HG03066 (cell line): ENCODE measurements around the gene CCDC102B.
"Not testable (repeated sequence)": the region's sequence is repeated elsewhere in the genome, so short reads cannot be mapped to it uniquely, and the experiment has no call there.

Source experiments
- ATAC-seq: cut with Tn5 transposase; IDR thresholded peaks from one replicate; pipeline ENCODE4 v1.9.1; 2021; ENCODE audit warnings: low read depth; ENCODE audit not compliant: unreplicated experiment

CCDC102B gene

DNA sequence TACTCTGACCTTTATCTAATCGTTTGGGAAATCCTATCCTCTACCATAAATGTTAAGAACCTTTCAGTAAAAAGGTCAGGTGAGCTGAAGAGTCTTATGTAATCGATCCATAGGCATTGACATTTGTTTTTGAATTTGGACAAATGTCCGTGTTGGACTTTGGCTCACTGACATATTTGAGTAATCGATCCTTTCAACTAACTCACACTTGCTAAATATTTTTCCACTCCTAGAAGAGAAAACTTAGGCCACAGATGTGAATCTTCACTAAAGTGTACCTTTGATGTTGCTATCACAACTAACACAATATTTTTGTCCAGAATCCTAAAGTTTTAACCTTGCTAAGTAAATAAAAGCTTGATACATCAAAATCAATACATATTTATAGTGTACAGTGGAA lies 89.5 kb downstream of the CCDC102B start:
- no peak for ATAC-seq

DNA sequence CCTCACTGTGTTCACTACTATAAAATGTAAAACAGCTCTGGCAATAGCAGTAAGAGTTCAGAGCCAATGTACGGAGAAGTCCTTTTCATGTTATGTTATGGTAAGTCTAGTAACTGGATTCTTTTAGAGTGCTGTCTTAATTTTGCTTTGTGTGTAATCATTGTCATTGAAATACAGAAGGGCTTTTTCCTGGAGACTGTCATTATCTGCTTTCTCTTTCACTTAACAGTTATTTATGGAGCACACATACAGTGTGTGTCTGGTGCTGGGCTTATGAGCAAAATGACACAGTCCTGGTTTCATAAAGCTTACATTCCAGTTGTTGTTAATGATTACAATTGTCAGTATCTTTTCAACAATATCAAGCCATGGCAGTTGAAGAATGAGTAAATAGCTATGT lies 95.5 kb downstream of the CCDC102B start:
- no peak for ATAC-seq

DNA sequence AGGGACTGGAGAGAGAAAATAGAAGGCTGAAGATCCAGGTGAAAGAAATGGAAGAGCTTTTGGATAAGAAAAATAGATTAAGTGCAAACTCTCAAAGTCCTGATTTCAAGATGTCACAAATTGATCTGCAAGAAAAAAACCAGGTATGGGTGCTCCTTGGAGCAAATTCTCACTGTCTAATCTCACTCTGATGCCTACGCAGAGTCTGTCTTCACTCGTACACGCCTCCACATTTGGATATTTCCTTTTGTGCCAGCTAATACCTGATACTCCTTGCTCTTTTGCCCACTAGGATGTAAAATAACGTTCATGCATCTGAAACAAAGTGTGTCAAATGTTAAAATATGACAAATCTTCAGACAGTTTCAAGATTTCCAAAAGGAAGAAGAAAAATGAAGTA lies 99.4 kb downstream of the CCDC102B start:
- no peak for ATAC-seq

DNA sequence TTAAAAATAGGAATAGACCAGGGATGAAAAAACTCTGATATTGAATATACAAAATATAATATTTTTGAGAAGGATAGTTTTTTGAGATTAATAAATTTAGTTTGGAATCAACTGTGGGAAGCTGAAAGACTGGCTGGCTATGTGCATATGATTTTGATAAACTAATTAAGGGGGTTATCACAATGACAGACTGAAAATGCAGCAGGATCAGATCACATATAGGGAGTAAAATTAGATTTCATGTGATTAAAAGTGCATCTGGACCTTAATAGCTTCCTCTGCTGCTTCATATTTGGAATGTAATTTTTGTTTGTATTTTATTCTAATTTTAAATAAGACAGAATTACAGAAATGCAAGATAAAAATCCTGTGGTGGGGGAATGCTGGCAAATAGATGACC lies 111.7 kb downstream of the CCDC102B start:
- ATAC-seq: no peak

DNA sequence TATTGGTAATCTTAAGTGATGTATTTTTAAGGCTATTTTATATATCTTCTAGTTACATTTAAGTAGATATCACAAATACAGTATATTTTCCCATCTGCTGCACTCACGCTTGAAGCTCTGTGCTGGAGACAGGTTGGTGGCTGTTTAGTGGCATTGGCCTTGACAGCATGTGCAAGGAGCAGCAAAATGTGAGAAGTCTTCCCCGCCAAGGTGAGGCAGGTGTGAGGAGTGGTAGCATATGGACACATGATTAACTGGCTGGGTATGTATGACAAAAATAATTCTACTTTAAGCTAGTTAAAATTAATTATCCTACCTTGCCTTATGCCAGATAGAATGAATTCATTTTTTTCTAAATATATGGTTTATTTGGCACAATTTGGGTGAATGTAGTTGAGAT lies 117.2 kb downstream of the CCDC102B start:
- ATAC-seq: no peak

DNA sequence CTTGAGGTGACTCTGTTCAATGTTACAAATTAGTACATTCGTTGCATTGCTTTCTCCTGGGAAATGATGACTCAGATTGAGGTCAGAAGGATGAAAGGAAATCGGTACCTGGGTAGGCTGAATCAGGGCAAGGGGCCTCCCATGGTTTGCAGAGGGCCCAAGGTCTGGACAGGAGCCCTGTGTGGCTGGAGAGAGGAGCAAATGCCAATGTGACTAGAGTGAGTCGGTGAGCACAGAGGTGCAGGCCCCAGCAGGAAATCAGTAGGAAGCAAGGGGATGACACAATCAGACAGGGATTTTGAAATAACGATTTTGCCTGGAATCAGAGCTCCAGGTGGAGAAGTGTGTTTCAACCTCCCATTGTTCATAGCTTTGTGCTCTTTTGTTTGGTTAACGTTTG lies 118.9 kb downstream of the CCDC102B start:
- no peak for ATAC-seq

DNA sequence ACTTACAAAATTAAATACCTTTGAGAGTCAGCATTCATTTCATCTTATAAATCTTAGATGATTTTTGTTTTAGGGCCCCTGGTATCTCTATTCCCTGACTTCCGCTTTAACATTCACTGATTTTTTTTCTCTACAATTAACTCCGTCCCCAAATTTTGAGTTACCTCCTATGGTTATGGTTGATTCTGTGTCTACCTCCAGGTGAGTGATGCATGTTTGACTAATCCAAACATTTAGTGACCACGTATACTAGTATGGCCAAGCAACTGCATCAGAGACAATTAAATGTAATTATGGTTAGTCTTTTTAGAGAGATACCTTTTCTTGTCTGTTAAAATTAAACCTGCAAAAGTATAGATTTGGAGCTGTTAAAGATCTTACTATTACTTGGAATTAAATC lies 120.3 kb downstream of the CCDC102B start:
- ATAC-seq: no peak

DNA sequence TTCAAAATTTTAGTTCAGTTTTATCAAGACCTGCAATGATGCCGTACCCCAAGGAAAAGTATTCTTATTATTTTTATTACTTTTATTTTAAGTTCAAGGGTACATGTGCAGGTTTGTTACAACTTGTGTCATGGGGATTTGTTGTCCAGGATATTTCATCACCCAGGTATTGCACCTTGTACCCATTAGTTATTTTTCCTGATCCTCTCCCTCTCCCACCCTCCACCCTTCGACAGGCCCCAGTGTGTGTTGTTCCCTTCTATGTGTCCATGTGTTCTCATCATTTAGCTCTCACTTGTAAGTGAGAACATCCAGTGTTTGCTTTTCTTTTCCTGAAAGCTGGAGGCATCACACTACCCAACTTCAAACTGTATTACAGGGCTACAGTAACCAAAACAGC lies 122.0 kb downstream of the CCDC102B start:
- no peak for ATAC-seq

DNA sequence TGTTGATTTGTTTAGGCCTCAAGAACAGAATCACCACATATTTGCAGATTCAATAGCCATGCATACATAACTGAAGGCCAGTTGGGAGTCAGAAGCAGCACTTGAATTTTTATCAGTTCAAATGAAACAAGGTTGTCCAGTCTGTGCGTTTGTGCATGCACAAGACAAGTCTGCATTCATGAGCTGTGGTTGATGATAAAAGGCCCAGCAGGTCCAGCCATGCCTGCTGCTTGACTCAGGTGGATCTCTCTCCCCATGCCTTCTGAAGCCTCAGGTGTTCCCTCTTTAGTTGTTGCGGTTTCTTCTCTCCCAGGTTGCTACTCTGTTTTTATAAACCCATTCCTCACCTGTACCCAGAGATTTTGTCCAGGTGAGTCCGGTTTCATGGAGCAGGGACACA lies 124.5 kb downstream of the CCDC102B start:
- ATAC-seq: no peak

DNA sequence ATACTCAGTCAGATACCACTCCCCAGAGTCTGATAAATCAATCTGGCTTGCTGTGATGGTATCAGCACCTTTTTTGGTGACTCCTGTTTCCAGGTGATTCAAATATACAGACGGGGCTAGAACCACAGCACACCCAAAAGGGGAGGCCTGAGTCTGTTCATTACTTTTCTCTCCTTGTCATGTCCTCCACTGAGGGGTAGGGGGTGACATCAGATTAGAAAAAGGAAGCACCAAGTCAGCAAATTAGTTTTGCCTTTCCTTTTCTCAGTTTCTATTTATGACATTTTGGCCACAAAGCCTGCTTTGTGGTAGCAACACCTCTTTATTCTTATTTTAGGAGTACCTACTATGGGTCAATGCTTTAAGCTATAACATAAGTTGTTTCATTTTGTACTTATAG lies 127.4 kb downstream of the CCDC102B start:
- ATAC-seq: peak; percentile 82

DNA sequence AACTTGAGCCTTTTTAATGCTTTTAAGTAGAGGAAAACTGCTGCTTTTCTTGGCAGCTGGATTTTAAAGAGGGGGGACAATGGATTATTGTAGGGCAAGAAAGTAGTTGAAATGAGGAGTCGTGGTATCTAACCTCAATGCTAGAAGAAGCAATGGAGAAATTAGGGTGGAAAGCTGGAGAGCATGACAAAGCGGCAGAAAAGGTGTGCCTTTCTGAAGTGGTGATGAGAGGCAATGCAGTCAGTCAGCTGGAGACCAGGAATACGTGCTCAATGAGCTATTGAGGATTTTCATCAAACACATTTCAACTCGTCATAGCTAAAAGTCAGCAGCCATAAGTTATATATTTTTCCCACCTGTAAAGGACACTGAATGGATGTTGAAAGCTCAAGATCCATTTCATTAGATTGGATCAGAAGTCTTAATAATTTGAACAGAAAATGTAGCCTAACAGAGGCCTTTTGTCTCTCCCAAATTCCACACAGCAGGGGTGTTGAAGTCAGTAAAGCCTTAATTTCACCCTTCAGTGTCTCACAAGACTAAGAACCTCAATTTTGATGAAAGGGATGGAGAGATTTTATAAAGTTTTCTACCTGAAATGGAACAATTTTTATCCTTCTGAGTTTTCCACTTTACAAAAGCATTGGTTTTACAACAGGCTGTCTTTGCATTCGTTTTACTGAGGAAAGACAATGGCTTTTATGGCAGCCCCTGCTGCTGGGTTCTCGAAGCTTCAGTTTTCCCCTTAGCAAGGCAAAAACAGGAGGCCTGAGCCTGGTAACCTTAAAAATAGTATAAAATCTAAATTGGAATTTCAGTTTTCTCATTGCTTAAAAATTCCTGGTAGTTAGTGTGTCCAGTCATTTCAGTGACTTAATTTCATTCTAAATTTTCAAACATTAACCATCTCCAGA lies 131.1 kb downstream of the CCDC102B start:
- ATAC-seq: no peak

DNA sequence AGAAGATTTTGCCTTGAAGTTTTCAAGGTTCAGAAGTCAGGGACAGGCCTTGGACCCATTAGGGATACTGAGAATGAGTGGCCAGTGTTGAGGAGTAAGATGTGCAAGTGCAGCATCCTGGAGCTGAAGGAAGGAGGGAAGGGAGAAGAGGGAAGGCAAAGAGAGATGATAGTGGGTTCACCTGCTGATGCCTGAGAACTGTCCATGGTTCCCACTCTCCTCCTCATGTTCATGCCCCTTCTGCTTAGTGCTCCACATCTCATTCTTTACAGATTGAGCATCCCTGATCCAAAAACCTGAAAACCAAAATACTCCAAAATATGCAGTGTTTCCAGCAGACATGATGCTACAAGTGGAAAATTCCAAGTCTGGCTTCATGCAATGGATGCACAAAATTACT lies 137.8 kb downstream of the CCDC102B start:
- no peak for ATAC-seq

DNA sequence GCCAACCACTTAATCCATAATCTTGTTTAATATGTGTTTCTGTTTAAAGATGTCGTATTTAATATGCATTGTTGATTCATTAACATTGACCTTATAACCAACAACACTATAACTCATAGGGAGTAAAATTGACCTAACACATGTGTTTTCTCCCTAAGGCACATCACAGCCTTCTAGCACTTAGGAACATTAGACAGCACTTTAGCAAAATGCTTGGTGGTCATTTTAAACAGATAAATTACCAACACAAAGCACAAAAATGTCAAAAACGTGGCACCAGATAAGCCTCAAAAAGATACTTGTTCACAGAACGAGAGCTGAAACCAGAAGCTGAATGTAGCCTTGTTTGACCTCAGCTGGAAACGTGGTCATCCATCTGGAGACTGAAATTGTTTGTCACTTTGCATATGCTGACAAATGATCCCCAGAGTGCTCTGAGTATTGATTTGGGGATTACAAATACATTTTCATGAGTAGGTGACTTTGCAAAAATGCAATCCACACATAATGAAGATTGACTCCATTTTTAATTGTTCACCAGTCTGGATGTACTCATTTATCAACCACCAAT lies 139.2 kb downstream of the CCDC102B start:
- no peak for ATAC-seq

DNA sequence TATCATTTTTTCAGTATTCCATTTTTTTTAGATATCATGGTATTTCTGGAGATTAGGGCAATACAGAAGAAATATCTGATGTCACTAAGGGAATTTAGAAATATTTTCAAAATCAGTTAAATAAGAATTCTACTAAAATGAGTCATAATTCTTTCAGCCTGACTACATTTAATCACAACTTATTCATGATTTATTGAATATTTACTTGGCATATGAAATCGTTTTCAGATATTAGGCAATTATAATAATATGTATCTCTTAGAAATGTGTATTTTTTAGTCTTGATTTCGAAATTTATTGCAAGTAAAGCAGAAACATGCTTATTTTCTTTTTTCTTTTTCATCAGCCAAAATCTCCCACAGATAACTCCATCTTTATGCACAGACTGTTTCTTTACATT lies 142.2 kb downstream of the CCDC102B start:
- no peak for ATAC-seq

DNA sequence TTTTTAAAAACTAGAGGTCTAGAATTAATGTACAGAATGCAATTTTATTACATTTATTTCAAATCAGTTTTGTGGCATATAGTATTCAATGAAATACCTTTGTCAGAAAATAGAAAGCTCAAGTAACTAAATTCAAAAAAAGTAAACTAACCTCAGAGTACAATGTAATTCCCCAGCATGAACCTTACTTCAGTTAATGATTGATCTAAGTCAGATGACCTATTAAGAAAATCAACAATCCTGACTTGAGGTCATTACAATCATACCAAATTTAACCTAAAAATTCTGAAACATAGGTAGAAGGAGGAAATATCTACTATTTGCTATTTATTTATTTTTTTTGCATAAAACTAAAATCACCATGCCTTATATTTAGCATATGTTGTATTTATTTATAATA lies 142.9 kb downstream of the CCDC102B start:
- no peak for ATAC-seq

DNA sequence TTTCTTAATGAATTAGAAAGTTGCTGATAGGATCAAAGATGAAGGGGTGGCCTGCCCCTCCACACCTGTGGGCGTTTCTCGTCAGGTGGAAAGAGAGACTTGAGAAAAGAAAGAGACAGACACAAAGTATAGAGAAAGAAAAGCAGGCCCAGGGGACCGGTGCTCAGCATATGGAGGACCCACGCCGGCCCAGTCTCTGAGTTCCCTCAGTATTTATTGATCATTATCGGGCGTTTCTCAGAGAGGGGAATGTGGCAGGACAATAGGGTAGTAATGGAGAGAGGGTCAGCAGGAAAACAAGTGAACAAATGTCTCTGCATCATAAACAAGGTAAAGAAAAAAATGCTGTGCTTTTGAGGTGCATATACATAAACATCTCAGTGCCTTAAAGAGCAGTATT lies 144.3 kb downstream of the CCDC102B start:
- ATAC-seq: no peak

DNA sequence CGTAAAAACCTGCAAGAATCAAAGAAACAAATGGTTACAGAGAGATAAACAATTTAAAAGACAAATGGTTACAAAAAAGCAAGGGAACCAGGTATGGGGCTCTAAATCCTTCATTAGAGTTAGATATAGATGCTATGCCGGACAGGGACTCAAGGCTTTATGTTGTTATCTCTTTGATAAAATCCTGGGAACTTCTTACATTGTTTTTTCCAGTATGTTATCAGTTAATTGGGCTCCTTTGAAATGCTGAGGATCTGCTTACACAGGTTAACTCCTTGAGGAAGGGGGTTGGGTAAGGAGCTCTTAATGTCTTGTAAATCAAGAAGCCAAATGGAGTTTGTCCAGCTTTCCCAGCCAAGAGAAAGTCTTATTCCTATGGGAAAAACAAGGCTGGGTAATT lies 146.0 kb downstream of the CCDC102B start:
- ATAC-seq: not testable (repeated sequence)

DNA sequence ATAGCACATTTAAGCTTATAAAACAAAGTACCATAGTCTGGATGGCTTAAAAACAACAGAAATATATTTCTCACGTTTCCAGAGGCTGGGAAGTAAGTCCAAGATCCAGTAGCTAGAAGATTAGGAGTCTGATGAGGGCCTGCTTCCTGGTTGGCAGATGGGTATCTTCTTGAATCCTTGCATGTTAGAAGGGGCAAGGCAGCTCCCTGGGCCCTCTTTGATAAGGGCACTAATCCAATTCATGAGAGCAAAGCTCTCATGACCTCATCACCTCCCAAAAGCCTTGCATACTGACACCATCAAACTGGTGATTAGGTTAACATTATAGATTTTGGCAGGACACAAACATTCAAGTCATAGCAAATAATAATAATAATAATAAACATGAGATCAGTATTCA lies 146.4 kb downstream of the CCDC102B start:
- no peak for ATAC-seq

DNA sequence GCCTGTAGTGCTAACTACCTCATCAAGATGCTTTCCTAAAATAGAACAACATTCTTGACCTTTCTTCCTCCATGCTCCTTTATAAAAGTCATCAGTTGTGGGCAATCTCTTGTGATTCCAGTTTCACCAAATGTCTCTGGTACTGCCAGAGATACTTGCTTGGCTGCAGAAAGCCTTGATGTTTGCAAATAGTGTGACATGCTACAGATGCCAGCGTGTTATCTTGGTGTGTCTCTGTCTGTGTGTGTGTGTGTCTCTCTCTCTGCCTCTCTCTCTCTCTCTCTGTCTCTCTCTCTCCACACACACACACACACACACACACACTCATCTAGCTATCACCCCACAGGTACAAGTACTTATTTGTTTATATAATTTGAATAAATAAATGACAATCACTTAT lies 146.9 kb downstream of the CCDC102B start:
- no peak for ATAC-seq

DNA sequence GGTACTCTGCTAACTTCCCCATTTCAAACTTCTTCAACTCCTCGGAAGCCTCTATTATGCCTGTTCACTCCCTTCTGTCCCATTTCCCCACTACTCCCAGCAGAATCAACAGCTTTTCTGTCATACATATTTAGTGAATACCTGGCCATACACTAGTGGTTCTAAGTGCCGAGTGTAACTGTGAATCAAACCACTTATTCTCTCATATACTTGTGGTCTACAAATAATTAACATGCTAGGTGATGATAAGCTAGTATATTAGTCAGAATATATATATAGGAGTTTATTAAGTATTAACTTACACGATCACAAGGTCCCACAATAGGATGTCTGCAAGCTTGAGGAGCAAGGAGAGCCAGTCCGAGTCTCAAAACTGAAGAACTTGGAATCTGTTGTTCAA lies 150.7 kb downstream of the CCDC102B start:
- ATAC-seq: no peak

DNA sequence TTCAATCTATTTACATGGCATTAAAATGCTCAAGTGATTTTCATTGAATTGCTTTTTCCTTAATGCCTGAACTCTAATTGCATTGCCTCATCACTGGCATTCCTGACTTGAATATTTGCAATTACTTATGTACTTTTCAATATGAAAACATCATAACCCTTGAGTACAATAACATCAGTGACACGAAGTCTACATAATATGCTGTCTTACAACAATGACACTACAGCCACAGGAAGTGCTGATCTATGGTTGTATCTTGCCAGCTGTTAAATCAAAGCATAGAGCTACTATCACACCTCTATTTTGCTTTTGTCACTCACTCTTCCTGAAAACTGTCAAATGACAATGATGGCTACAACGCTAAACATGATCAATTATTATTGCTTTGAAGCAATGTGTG lies 156.9 kb downstream of the CCDC102B start:
- no peak for ATAC-seq

DNA sequence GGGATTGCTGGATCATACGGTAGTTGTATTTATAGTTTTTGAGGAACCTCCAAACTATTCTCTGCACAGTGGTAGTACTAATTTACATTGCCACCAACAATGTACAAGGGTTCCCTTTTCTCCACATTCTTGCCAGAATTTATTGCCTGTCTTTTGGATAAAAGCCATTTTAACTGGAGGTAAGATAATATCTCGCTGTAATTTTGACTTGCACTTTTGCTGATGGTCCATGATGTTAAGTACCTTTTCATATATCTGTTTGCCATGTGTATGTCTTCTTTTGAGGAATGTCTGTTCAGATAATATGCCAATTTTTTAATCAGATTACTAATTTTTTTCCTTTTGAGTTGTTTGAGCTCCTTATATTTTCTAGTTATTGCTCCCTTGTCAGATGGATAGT lies 158.8 kb downstream of the CCDC102B start:
- no peak for ATAC-seq
